A549 treated with dexamethasone at 1 μM for 4 hours (cell line): ENCODE measurements around the gene TGIF2LX. TPM values are rescaled to one million over a fixed set of nuclear protein-coding genes. Genes with fewer than 3 reads are reported as not detected.

Experiments
- total RNA-seq: library from RNA; stranded (reverse); fragments of 200-300 nt; extraction: Qiagen RNA extraction; gene quantifications from 5 replicates; pipeline ENCODE4 v1.2.3, GENCODE V29; 2022

Gene TGIF2LX
- total RNA-seq, result not detected in 5 replicates

GRCh38 chrX:89921665-89922064, at the start of gene TGIF2LX:
TSS of gene TGIF2LX (plus strand) at chrX:89921908. CDS start at chrX:89922086, 178 bp downstream.

